Stimulated activated CD4-positive, alpha-beta T cell treated with anti-CD3 and anti-CD28 coated beads, Interleukin-4, amount 100 ng/mL, for 48 hours (primary cell): ENCODE measurements around the gene IGFL1.
"Not testable (repeated sequence)": the region's sequence is repeated elsewhere in the genome, so short reads cannot be mapped to it uniquely, and the experiment has no call there.

Experiments
- DNase-seq, 2 donors: peaks; one replicate each; pipeline ENCODE4 v3.0.0-alpha.2; 2020; ENCODE audit warnings: low read depth in 2 of 2

The IGFL1 gene

GRCh38 chr19:46269101-46269500 lies 39.6 kb downstream of the IGFL1 start:
- no peak for DNase-seq

- DNase-seq = no peak
These were observed 41.1 kb downstream of the IGFL1 start for GRCh38 chr19:46270521-46271256.

GRCh38 chr19:46271481-46272197 lies 42.1 kb downstream of the IGFL1 start:
- DNase-seq = peak in 1 of 2 donors; percentile 9

GRCh38 chr19:46273931-46274330 lies 44.4 kb downstream of the IGFL1 start:
- not testable (repeated sequence) for DNase-seq

- DNase-seq = no peak
These were observed 49.6 kb downstream of the IGFL1 start for GRCh38 chr19:46279177-46279576.
